HG02970 (cell line): Measurements from ENCODE around the gene B3GALT5.

Experiments
- ATAC-seq: cut with Tn5 transposase; IDR thresholded peaks from one replicate; pipeline ENCODE4 v1.9.1; 2021; ENCODE audit warnings: mild to moderate bottlenecking, moderate library complexity, moderate number of reproducible peaks; ENCODE audit not compliant: unreplicated experiment, low FRiP score

B3GALT5 gene

GRCh38 chr21:39663742-39664492 lies 51.2 kb downstream of the B3GALT5 start:
- ATAC-seq = no peak

- ATAC-seq = no peak
These were observed 51.8 kb downstream of the B3GALT5 start for GRCh38 chr21:39664586-39664985.

DNA sequence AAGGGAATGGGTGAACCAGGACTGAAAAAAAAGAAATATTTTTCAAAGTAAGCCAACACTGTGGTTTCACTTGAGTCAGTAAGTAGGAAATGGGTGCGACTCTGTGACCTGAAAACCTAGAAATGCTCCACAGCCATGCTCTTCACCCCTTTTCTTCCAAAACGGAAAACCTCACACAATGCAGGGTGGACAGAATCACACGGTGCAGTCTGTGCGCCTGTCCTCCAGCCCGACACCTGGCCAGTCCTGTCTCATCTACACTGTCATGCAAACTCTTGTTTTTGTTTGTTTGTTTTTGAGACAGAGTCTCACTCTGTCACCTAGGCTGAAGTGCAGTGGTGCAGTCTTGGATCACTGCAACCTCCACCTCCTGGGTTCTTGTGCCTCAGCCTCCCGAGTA lies 53.3 kb downstream of the B3GALT5 start:
- no peak for ATAC-seq

DNA sequence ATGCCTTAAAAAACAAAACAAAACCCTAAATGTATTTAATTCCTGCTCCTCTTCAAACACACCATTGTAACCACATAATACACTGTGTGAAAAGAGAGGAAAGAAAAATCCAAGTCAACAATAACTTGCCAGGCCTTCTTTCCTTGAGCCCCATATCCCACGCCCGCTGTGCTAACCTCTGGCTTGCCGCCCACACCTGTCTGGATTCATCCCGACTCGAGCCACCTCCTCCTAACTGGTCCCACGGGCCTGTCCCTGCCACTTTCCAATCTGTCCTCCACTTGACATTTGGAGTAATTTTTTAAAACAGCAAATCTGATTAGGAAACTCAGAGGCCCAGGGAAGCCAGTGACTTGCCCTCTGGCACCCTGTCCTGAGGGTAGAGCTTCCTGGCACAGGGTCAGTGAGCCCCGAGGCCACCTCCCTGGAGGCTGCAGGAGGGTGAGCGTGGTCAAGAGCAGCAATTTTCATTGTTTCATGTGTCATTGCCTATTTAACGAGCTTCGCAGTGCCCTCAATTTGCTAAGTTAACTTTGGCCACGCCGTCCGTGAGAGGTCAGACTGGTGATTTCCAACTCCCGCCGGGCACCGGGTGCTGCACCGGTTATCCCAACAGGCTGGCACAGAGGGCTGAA lies 54.1 kb downstream of the B3GALT5 start:
- no peak for ATAC-seq

DNA sequence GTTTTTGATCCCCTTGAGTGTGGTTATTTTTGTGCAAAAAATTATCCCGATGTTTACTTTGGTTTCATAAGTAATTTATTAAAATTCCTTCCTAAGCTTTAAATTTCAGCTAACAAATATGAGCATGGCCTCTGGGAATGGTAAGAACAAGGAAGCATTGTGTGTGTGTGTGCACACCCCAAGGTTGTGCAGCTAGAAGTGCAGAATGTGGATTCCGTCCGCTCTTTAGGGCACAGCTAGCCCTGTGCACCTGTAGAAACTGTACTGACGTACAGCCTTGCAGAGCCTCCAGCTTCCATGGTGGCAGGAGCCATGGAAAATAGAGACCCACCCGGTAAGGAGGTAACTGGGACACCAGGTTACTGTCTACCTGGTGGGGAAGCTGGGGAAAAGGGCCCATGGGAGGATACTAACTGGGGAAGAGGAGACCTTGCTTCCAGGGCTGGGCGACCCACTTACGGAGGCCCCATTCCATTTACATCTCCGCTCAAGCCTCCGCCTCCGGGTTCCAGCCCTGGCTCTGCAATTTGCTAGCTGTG lies 54.7 kb downstream of the B3GALT5 start:
- no peak for ATAC-seq

DNA sequence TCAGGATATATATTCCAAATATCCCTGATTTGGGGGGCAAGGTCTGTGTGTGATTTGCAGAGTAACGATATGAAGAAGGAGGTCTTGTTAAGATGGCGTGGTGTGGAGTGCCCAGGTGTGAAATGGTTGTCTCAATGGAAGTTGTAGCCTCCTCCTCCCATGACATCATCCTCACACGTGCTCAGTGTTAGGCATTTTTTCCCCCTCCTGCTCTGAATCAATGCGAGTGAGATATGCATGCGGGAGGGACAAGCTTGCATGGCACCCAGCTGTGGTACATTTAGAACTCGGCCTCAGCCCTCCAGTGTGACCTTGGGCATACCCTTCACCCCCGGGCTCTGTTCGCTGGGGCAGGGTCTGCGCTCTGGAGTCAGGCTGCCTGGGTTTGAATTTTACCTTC lies 55.6 kb downstream of the B3GALT5 start:
- ATAC-seq = no peak

GRCh38 chr21:39669485-39669884 lies 56.7 kb downstream of the B3GALT5 start:
- ATAC-seq = no peak

- ATAC-seq = no peak
These were observed 57.4 kb downstream of the B3GALT5 start for GRCh38 chr21:39669976-39670661.

DNA sequence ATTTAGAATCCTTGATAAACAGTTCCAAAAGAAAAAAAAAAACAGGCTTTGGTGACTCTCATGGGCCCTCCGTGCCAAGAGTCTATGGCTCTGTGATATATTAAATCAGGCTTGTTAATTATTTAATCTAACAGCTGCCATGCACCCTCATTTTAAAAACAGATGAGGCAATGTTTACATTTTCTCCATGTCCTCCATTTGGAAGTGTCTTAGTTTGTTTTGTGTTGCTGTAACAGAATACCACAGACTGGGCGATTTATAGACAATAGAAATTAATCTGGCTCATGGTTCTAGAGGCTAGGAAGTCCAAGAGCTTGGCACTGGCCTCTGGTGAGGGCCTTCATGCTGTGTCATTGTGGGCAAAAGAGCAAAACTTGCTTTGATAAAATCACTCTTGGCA lies 58.0 kb downstream of the B3GALT5 start:
- no peak for ATAC-seq

- no peak for ATAC-seq
These were observed 59.2 kb downstream of the B3GALT5 start for GRCh38 chr21:39671986-39672385.

- ATAC-seq = no peak
These were observed 60.4 kb downstream of the B3GALT5 start for GRCh38 chr21:39673163-39673562.

DNA sequence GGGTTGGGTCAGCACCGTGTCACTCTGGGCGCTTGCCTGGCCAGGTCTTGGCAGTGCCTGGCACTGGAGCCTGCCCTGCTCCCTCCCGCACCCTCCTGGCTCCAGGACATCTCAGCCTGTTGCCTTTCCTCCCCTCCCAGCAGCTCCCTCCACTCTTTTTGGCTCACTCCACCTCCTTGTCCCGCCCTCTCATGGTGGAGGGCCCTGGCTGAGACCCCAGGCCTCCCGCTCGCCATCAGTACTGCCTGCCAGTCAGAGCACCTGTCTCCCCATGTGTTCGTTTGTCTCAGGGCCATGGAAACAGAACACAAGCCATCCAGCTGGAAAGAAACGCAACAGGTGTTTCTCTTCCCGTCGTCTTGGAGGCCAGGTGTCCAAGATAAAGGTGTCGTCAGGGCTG lies 61.0 kb downstream of the B3GALT5 start:
- ATAC-seq = no peak

DNA sequence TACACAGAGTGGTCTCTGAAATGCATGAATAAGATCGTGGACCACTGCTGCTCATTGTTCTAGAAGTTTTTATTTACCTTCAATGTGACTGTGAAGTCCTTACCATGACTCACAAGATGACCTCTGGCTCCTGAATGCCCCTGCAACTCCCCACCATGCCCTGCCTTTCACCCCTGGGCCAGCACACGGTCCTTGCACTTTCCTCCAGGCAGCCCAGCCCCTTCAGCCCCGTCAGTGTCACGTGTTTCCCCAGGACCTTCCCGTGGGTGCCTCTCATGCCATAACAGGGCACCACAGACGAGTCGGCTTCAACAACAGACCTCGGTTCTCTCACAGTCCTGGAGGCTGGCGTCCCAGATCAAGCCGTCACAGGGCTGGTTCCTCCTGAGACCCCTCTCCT lies 62.1 kb downstream of the B3GALT5 start:
- ATAC-seq = no peak

- no peak for ATAC-seq
These were observed 62.9 kb downstream of the B3GALT5 start for GRCh38 chr21:39675590-39675989.

GRCh38 chr21:39675993-39676661 lies 63.4 kb downstream of the B3GALT5 start:
- ATAC-seq = no peak

- ATAC-seq = no peak
These were observed 67.5 kb downstream of the B3GALT5 start for GRCh38 chr21:39680216-39680615.

DNA sequence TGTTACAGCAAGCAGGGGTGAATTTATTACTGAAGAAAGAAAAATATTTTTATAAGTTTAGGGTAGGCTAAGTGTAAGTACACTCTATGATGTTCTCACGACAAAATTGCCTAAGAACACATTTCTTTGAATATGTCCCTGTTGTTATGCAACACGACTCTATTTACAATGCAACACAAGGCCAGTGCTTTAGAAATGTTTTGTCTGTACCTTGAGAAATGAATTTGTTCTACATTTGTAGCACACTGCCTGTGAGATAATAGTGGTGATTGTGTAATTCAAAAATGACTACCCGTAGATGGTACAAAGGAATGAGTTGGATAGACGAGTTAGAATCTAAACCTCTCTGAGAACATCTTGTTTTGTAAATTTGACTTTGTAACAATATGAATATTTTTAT lies 68.5 kb downstream of the B3GALT5 start:
- no peak for ATAC-seq

DNA sequence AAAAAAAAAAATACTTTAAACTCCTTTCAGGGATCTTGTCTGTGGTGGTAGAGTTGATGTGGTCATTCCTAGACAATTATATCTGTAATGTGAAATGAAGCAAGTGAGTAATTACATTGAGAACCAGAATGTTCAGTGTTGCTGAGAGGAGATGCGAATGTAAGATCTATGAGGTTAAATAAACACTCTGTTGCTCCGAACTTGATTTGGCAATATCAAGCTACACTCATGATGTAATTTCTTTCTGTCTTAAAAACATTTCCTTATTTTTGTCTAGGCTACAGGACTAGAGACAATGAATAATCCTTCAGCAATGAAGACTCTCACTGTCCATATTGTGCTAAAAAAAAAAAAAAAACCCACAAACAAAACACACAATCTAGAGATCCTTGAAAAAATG lies 69.1 kb downstream of the B3GALT5 start:
- no peak for ATAC-seq

- no peak for ATAC-seq
These were observed 72.5 kb downstream of the B3GALT5 start for GRCh38 chr21:39685236-39685635.

GRCh38 chr21:39685991-39686390 lies 73.3 kb downstream of the B3GALT5 start:
- ATAC-seq = no peak
